HEK293 (cell line): Measurements from ENCODE around the gene CD244.

Experiments used
- CTCF ChIA-PET: fragments of 350-600 bp; formaldehyde crosslinking; extraction: SDS; loops from one replicate; lab custom pipeline; 2021; ENCODE audit warnings: antibody characterized with exemption; lab: Yijun Ruan, JAX
- POLR2A ChIA-PET: fragments of 300-600 bp; formaldehyde crosslinking; extraction: SDS; loops from one replicate; lab custom pipeline; 2020; ENCODE audit warnings: antibody characterized with exemption, inconsistent platforms; lab: Yijun Ruan, JAX
- H3K27ac ChIP-seq: fragments of 200-500 bp; sonication (Bioruptor generic); 2 replicates; pipeline ENCODE4 v1.5.1; 2014; ENCODE audit warnings: low read depth, low read length, control low read depth, inconsistent platforms; ENCODE audit errors: extremely low read depth
- H3K36me3 ChIP-seq, 2 experiments: fragments of 200-500 bp in 1 of 2; sonication (Bioruptor generic) in 1 of 2; 1 replicate in 1 of 2; 2 replicates in 1 of 2; pipeline ENCODE4 v1.5.1; 2014 to 2017; ENCODE audit warnings: inconsistent platforms in 2 of 2, low read length in 2 of 2; ENCODE audit not compliant: control insufficient read depth in 2 of 2, insufficient read depth in 1 of 2
- H3K4me1 ChIP-seq: fragments of 200-500 bp; sonication (Bioruptor generic); 2 replicates; pipeline ENCODE4 v1.5.1; 2014; ENCODE audit warnings: mild to moderate bottlenecking, low read length, inconsistent platforms; ENCODE audit not compliant: control insufficient read depth, insufficient read depth
- H3K4me3 ChIP-seq: 2 replicates; pipeline ENCODE4 v1.5.1; 2011; ENCODE audit warnings: low read depth, mild to moderate bottlenecking, control low read depth, low read length, moderate library complexity
- H3K9me3 ChIP-seq: fragments of 200-500 bp; sonication (Bioruptor generic); 2 replicates; pipeline ENCODE4 v1.5.1; 2014; ENCODE audit warnings: low read depth, low read length, inconsistent platforms; ENCODE audit not compliant: control insufficient read depth, insufficient read depth
- EGR2 ChIP-seq: fragments of 450-650 bp; formaldehyde crosslinking; IDR thresholded peaks from 2 replicates; pipeline ENCODE4 v1.5.1; 2016; ENCODE audit warnings: low read depth, missing biosample characterization, missing genetic modification characterization
- GFI1B ChIP-seq: fragments of 450-650 bp; formaldehyde crosslinking; IDR thresholded peaks from 2 replicates; pipeline ENCODE4 v1.5.1; 2016; ENCODE audit warnings: missing biosample characterization, missing genetic modification characterization
- SP7 ChIP-seq: fragments of 450-650 bp; formaldehyde crosslinking; IDR thresholded peaks from 2 replicates; pipeline ENCODE4 v1.5.1; 2016; ENCODE audit warnings: missing biosample characterization, missing genetic modification characterization
- ZIC2 ChIP-seq: fragments of 450-650 bp; formaldehyde crosslinking; IDR thresholded peaks from 2 replicates; pipeline ENCODE4 v1.5.1; 2016; ENCODE audit warnings: missing biosample characterization, missing genetic modification characterization
- ZNF133 ChIP-seq: fragments of 450-650 bp; formaldehyde crosslinking; IDR thresholded peaks from 2 replicates; pipeline ENCODE4 v1.5.1; 2016; ENCODE audit warnings: missing biosample characterization, missing genetic modification characterization
- ZNF140 ChIP-seq: fragments of 450-650 bp; formaldehyde crosslinking; IDR thresholded peaks from 2 replicates; pipeline ENCODE4 v1.5.1; 2016; ENCODE audit warnings: missing biosample characterization, missing genetic modification characterization
- ZNF16 ChIP-seq: fragments of 450-650 bp; formaldehyde crosslinking; IDR thresholded peaks from 2 replicates; pipeline ENCODE4 v1.5.1; 2016; ENCODE audit warnings: low read depth, missing biosample characterization, missing genetic modification characterization
- ZNF221 ChIP-seq: fragments of 450-650 bp; formaldehyde crosslinking; IDR thresholded peaks from 2 replicates; pipeline ENCODE4 v1.5.1; 2017; ENCODE audit warnings: missing biosample characterization, missing genetic modification characterization, borderline replicate concordance
- ZNF248 ChIP-seq: fragments of 450-650 bp; formaldehyde crosslinking; IDR thresholded peaks from 2 replicates; pipeline ENCODE4 v1.5.1; 2017; ENCODE audit warnings: missing biosample characterization, missing genetic modification characterization
- ZNF521 ChIP-seq: fragments of 450-650 bp; formaldehyde crosslinking; IDR thresholded peaks from 2 replicates; pipeline ENCODE4 v1.5.1; 2017; ENCODE audit warnings: missing biosample characterization, mild to moderate bottlenecking, missing genetic modification characterization
- ZNF544 ChIP-seq: fragments of 450-650 bp; formaldehyde crosslinking; IDR thresholded peaks from 2 replicates; pipeline ENCODE4 v1.5.0; 2017; ENCODE audit warnings: missing biosample characterization, missing genetic modification characterization
- ZNF549 ChIP-seq: fragments of 450-650 bp; IDR thresholded peaks from 2 replicates; pipeline ENCODE4 v1.5.1; 2018; ENCODE audit warnings: missing biosample characterization, missing genetic modification characterization, mild to moderate bottlenecking, inconsistent platforms, moderate library complexity
- ZNF558 ChIP-seq: fragments of 450-650 bp; formaldehyde crosslinking; IDR thresholded peaks from 2 replicates; pipeline ENCODE4 v1.5.1; 2016; ENCODE audit warnings: missing biosample characterization, missing genetic modification characterization
- ZNF621 ChIP-seq: fragments of 450-650 bp; formaldehyde crosslinking; IDR thresholded peaks from 2 replicates; pipeline ENCODE4 v1.5.1; 2017; ENCODE audit warnings: missing biosample characterization, missing genetic modification characterization
- ZNF701 ChIP-seq: fragments of 450-650 bp; formaldehyde crosslinking; IDR thresholded peaks from 2 replicates; pipeline ENCODE4 v1.5.1; 2016; ENCODE audit warnings: missing biosample characterization, missing genetic modification characterization
- ZSCAN23 ChIP-seq: fragments of 450-650 bp; formaldehyde crosslinking; IDR thresholded peaks from 2 replicates; pipeline ENCODE4 v1.5.1; 2016; ENCODE audit warnings: missing biosample characterization, missing genetic modification characterization
- TF ChIP-seq, protein P1 (sequence below): fragments of 450-650 bp; formaldehyde crosslinking; IDR thresholded peaks from 2 replicates; pipeline ENCODE4 v1.5.1; 2016; ENCODE audit warnings: missing biosample characterization, missing genetic modification characterization
- TF ChIP-seq, protein P2 (sequence below): fragments of 450-650 bp; formaldehyde crosslinking; conservative IDR thresholded peaks from 2 replicates; pipeline ENCODE4 v1.5.1; 2016; ENCODE audit warnings: low read depth, missing biosample characterization, missing genetic modification characterization
- TF ChIP-seq, protein P3 (sequence below): fragments of 450-650 bp; formaldehyde crosslinking; IDR thresholded peaks from 2 replicates; pipeline ENCODE4 v1.5.1; 2016; ENCODE audit warnings: missing biosample characterization, missing genetic modification characterization

The CD244 gene

DNA sequence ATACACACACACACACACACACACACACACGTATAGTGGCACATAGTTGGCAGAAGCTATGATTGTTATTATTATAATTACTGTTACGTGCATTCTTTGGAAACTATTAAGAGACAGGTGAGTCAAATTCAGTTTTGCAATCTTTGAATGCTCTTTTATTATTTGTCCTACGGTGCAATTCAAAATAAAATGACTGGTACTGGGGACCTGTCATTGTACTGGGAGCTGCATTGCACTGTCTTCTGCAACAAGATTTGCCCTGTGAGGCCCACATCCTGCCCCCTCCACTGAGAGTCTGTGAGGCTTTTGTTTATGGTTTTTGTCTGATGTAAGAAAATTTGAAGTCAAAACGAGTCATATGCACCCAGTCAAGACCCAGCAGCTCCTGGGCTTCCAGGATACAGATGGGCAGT, 64.8 kb downstream of the CD244 start (continued):
- TF ChIP-seq GFI1B: no peak

DNA sequence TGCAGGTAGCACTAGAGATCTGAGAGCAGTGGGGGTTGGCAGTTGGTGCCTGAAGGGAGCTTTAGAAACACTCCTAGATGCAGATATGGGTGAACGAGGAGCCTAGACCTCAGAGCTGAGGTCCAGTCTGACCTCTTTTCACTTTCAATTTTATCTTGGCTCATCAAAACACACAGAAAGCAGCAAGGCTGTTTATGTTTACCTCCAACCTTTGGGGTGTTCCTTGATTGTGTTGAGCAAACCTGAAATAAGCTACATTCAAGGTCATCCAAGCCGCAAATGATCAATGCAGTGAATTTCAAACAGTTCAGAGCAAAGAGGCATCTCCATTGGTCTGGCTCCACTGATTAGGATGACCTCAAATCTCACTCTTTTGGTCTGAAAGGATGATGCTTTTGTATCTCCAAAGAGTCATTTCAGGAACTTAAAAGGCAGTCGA, 65.4 kb downstream of the CD244 start:
- CTCF ChIA-PET: interaction anchor here (2.4 kb wide), 1 partner anchor 17 kb away, joined by 12 read pairs; no protein-coding TSS in a partner anchor
- H3K27ac ChIP-seq: no peak overlapping the region

DNA sequence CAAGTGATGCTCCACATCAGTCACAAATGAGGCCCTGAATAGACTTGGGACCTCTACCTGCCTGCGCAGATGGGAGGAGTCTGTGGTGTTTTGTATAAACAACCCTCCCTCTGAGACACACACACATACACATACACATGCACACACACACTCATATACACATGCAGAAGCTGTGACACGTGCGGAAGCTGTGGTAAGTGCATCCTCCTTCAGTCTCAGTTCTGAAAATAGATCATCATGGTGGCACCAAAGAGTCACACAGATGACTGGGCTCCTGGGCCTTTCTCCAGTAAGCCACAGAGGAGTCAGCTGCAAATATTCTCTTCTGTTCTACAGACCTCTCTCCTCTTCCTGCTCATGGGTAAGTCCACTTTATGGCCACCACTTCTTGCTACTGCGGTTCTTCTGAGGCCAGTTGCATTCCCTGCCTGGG, 66.7 kb downstream of the CD244 start, which contains the start of gene LY9:
LY9 (plus strand) TSS at position 224 of the 433 bp plus-strand sequence; CDS start at position 238, 14 bp downstream.
- TF ChIP-seq ZNF701 (tag by site-specific recombination) (no peak), ZIC2 (tag by site-specific recombination) (no peak), ZNF140 (tag by site-specific recombination) (no peak), ZNF16 (tag by site-specific recombination) (no peak)
- TF ChIP-seq, protein P1, sequence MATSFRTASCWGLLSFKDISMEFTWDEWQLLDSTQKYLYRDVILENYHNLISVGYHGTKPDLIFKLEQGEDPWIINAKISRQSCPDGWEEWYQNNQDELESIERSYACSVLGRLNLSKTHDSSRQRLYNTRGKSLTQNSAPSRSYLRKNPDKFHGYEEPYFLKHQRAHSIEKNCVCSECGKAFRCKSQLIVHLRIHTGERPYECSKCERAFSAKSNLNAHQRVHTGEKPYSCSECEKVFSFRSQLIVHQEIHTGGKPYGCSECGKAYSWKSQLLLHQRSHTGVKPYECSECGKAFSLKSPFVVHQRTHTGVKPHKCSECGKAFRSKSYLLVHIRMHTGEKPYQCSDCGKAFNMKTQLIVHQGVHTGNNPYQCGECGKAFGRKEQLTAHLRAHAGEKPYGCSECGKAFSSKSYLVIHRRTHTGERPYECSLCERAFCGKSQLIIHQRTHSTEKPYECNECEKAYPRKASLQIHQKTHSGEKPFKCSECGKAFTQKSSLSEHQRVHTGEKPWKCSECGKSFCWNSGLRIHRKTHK: no peak
- no peak within 1 kb of the TSS for H3K4me3 ChIP-seq
- H3K36me3 ChIP-seq: no peaks in the 10 kb centered on the region
- POLR2A ChIA-PET: no interaction called here
- H3K4me1 ChIP-seq: no peaks in the 10 kb centered on the region
- H3K9me3 ChIP-seq: no peaks in the 10 kb centered on the region
- no peak within 1 kb of the TSS for H3K27ac ChIP-seq
- CTCF ChIA-PET: interaction anchor here (1.6 kb wide), 1 partner anchor 18 kb away, joined by 5 read pairs; no protein-coding TSS in a partner anchor

More for the DNA sequence above, 65.4 kb downstream of the CD244 start:
- H3K9me3 ChIP-seq: no peaks in the 10 kb centered on the region
- H3K36me3 ChIP-seq: no peaks in the 10 kb centered on the region
- no peaks in the 10 kb centered on the region for H3K4me1 ChIP-seq
- no peak overlapping the region for H3K4me3 ChIP-seq
- TF ChIP-seq ZNF544 (tag by site-specific recombination): no peak
- TF ChIP-seq, protein P2, sequence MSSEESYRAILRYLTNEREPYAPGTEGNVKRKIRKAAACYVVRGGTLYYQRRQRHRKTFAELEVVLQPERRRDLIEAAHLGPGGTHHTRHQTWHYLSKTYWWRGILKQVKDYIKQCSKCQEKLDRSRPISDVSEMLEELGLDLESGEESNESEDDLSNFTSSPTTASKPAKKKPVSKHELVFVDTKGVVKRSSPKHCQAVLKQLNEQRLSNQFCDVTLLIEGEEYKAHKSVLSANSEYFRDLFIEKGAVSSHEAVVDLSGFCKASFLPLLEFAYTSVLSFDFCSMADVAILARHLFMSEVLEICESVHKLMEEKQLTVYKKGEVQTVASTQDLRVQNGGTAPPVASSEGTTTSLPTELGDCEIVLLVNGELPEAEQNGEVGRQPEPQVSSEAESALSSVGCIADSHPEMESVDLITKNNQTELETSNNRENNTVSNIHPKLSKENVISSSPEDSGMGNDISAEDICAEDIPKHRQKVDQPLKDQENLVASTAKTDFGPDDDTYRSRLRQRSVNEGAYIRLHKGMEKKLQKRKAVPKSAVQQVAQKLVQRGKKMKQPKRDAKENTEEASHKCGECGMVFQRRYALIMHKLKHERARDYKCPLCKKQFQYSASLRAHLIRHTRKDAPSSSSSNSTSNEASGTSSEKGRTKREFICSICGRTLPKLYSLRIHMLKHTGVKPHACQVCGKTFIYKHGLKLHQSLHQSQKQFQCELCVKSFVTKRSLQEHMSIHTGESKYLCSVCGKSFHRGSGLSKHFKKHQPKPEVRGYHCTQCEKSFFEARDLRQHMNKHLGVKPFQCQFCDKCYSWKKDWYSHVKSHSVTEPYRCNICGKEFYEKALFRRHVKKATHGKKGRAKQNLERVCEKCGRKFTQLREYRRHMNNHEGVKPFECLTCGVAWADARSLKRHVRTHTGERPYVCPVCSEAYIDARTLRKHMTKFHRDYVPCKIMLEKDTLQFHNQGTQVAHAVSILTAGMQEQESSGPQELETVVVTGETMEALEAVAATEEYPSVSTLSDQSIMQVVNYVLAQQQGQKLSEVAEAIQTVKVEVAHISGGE (tag by site-specific recombination): no peak
- TF ChIP-seq GFI1B: no peak
- TF ChIP-seq ZNF133 (tag by site-specific recombination): no peak
- TF ChIP-seq ZNF248: no peak
- no peak for TF ChIP-seq SP7 (tag by site-specific recombination)
- no peak for TF ChIP-seq ZNF549 (tag by site-specific recombination)
- TF ChIP-seq, protein P1: no peak
- TF ChIP-seq ZNF221 (tag by site-specific recombination): no peak
- no peak for TF ChIP-seq ZSCAN23 (tag by site-specific recombination)
- no peak for TF ChIP-seq EGR2 (tag by site-specific recombination)
- TF ChIP-seq, protein P3, sequence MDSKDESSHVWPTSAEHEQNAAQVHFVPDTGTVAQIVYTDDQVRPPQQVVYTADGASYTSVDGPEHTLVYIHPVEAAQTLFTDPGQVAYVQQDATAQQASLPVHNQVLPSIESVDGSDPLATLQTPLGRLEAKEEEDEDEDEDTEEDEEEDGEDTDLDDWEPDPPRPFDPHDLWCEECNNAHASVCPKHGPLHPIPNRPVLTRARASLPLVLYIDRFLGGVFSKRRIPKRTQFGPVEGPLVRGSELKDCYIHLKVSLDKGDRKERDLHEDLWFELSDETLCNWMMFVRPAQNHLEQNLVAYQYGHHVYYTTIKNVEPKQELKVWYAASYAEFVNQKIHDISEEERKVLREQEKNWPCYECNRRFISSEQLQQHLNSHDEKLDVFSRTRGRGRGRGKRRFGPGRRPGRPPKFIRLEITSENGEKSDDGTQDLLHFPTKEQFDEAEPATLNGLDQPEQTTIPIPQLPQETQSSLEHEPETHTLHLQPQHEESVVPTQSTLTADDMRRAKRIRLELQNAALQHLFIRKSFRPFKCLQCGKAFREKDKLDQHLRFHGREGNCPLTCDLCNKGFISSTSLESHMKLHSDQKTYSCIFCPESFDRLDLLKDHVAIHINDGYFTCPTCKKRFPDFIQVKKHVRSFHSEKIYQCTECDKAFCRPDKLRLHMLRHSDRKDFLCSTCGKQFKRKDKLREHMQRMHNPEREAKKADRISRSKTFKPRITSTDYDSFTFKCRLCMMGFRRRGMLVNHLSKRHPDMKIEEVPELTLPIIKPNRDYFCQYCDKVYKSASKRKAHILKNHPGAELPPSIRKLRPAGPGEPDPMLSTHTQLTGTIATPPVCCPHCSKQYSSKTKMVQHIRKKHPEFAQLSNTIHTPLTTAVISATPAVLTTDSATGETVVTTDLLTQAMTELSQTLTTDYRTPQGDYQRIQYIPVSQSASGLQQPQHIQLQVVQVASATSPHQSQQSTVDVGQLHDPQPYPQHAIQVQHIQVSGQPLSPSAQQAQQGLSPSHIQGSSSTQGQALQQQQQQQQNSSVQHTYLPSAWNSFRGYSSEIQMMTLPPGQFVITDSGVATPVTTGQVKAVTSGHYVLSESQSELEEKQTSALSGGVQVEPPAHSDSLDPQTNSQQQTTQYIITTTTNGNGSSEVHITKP (tag by site-specific recombination): no peak
- TF ChIP-seq ZNF558: no peak
- no peak for TF ChIP-seq ZNF621
- no peak for TF ChIP-seq ZNF521
- POLR2A ChIA-PET: no interaction called here
